ENCODE data around the gene RNGTT. TPM values are rescaled to one million over a fixed set of nuclear protein-coding genes. Genes with fewer than 3 reads are reported as not detected.
"Not testable (repeated sequence)": the region's sequence is repeated elsewhere in the genome, so short reads cannot be mapped to it uniquely, and the experiment has no call there.

RNGTT gene
- total RNA-seq, 1 experiment from 2014 or later = 25.7 TPM

- DNase-seq (ENCODE audit: low read depth) = peak; percentile 21
Measured at GRCh38 chr6:88867841-88868731, 95.3 kb downstream of the RNGTT start.

GRCh38 chr6:88866856-88867255 is 96.6 kb downstream of the RNGTT start:
- no peak for DNase-seq (ENCODE audit: low read depth)

GRCh38 chr6:88865275-88865674 is 98.1 kb downstream of the RNGTT start:
- no peak for DNase-seq (ENCODE audit: low read depth)

GRCh38 chr6:88864359-88865054 is 98.9 kb downstream of the RNGTT start:
- DNase-seq (ENCODE audit: low read depth) = no peak

- DNase-seq (ENCODE audit: low read depth) = no peak
Measured at GRCh38 chr6:88860310-88860709, 103.1 kb downstream of the RNGTT start.

- no peak for DNase-seq (ENCODE audit: low read depth)
Measured at GRCh38 chr6:88858455-88858854, 105.0 kb downstream of the RNGTT start.

GRCh38 chr6:88856566-88856965 is 106.9 kb downstream of the RNGTT start:
- DNase-seq (ENCODE audit: low read depth) = no peak

GRCh38 chr6:88855541-88856147 is 107.8 kb downstream of the RNGTT start:
- DNase-seq (ENCODE audit: low read depth) = no peak

- no peak for DNase-seq (ENCODE audit: low read depth)
Measured at GRCh38 chr6:88852775-88853174, 110.6 kb downstream of the RNGTT start.

- no peak for DNase-seq (ENCODE audit: low read depth)
Measured at GRCh38 chr6:88852000-88852399, 111.4 kb downstream of the RNGTT start.

- DNase-seq (ENCODE audit: low read depth) = no peak
Measured at GRCh38 chr6:88848870-88849269, 114.5 kb downstream of the RNGTT start.

GRCh38 chr6:88843040-88843439 is 120.4 kb downstream of the RNGTT start:
- DNase-seq (ENCODE audit: low read depth) = peak; percentile 45

- DNase-seq (ENCODE audit: low read depth) = no peak
Measured at GRCh38 chr6:88842320-88842719, 121.1 kb downstream of the RNGTT start.

GRCh38 chr6:88840796-88841539 is 122.5 kb downstream of the RNGTT start:
- DNase-seq (ENCODE audit: low read depth) = no peak

GRCh38 chr6:88840289-88840688 is 123.1 kb downstream of the RNGTT start:
- DNase-seq (ENCODE audit: low read depth) = no peak

- no peak for DNase-seq (ENCODE audit: low read depth)
Measured at GRCh38 chr6:88839280-88839679, 124.1 kb downstream of the RNGTT start.

GRCh38 chr6:88835210-88835609 is 128.2 kb downstream of the RNGTT start:
- DNase-seq (ENCODE audit: low read depth) = no peak

GRCh38 chr6:88833071-88833470 is 130.3 kb downstream of the RNGTT start:
- DNase-seq (ENCODE audit: low read depth) = not testable (repeated sequence)

GRCh38 chr6:88827599-88827998 is 135.8 kb downstream of the RNGTT start:
- not testable (repeated sequence) for DNase-seq (ENCODE audit: low read depth)

GRCh38 chr6:88825856-88826255 is 137.6 kb downstream of the RNGTT start:
- DNase-seq (ENCODE audit: low read depth) = no peak

- no peak for DNase-seq (ENCODE audit: low read depth)
Measured at GRCh38 chr6:88823998-88824397, 139.4 kb downstream of the RNGTT start.

GRCh38 chr6:88815491-88815890 is 147.9 kb downstream of the RNGTT start:
- DNase-seq (ENCODE audit: low read depth) = no peak
